ENCODE results near the gene CALHM2. TPM values are rescaled to one million over a fixed set of nuclear protein-coding genes. Genes with fewer than 3 reads are reported as not detected.
A peak's percentile ranks its signal among the peaks of the same experiment; 100 is the strongest.

CALHM2 gene
- total and polyA plus RNA-seq, 9 donors = 42.1 to 105 (median 55.3) TPM

GRCh38 chr10:103416436-103417147 is 35.6 kb downstream of the CALHM2 start:
- no peak overlapping the region for H3K4me3 ChIP-seq
- no peaks in the 10 kb centered on the region for H3K27me3 ChIP-seq
- no peaks in the 10 kb centered on the region for H3K36me3 ChIP-seq
- WGBS, 3 donors = 12 to 22% (median 20%) methylated on average over 8 of the region's 8 CpGs
- no peaks in the 10 kb centered on the region for H3K4me1 ChIP-seq (ENCODE audit: insufficient read depth)
- intact Hi-C loops (cut with DNase I) = loop anchor here in 3 of 4 donors (2.0 to 10.0 kb wide), 3 partner anchors 68 to 268 kb away; no protein-coding TSS in a partner anchor
- TF ChIP-seq POLR2A (IDR thresholded peaks at IDR 0.05) = no peak
- TF ChIP-seq, protein P1, sequence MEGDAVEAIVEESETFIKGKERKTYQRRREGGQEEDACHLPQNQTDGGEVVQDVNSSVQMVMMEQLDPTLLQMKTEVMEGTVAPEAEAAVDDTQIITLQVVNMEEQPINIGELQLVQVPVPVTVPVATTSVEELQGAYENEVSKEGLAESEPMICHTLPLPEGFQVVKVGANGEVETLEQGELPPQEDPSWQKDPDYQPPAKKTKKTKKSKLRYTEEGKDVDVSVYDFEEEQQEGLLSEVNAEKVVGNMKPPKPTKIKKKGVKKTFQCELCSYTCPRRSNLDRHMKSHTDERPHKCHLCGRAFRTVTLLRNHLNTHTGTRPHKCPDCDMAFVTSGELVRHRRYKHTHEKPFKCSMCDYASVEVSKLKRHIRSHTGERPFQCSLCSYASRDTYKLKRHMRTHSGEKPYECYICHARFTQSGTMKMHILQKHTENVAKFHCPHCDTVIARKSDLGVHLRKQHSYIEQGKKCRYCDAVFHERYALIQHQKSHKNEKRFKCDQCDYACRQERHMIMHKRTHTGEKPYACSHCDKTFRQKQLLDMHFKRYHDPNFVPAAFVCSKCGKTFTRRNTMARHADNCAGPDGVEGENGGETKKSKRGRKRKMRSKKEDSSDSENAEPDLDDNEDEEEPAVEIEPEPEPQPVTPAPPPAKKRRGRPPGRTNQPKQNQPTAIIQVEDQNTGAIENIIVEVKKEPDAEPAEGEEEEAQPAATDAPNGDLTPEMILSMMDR (IDR thresholded peaks at IDR 0.05) = peak; percentile 77 to 84 (median 79)
- H3K9me3 ChIP-seq = no peaks in the 10 kb centered on the region
- no peak overlapping the region for H3K27ac ChIP-seq
- DNase-seq = peak; percentile 61 to 83 (median 68)

GRCh38 chr10:103415581-103415980 is 36.6 kb downstream of the CALHM2 start:
- Histone ChIP-seq H3K36me3 (no peaks in the 10 kb centered on the region), H3K9me3 (no peaks in the 10 kb centered on the region), H3K4me3 (no peak overlapping the region), H3K27me3 (no peaks in the 10 kb centered on the region), H3K4me1 (ENCODE audit: insufficient read depth) (no peaks in the 10 kb centered on the region), H3K27ac (no peak overlapping the region)
- no peak for TF ChIP-seq POLR2A (IDR thresholded peaks at IDR 0.05)
- no peak for TF ChIP-seq EP300 (IDR thresholded peaks at IDR 0.05)
- TF ChIP-seq, protein P1 (IDR thresholded peaks at IDR 0.05) = no peak
- WGBS, 3 donors = 55 to 65% (median 64%) methylated on average over 8 of the region's 8 CpGs
- intact Hi-C loops (cut with DNase I) = loop anchor here in 1 of 4 donors (10.0 kb wide), 2 partner anchors 179 to 269 kb away; no protein-coding TSS in a partner anchor
- DNase-seq = no peak

- Histone ChIP-seq H3K4me3 (no peak overlapping the region), H3K27me3 (no peaks in the 10 kb centered on the region), H3K9me3 (no peaks in the 10 kb centered on the region), H3K36me3 (no peaks in the 10 kb centered on the region), H3K27ac (no peak overlapping the region), H3K4me1 (ENCODE audit: insufficient read depth) (no peaks in the 10 kb centered on the region)
- intact Hi-C loops (cut with DNase I) = loop anchor here in 1 of 4 donors (10.0 kb wide), 2 partner anchors 181 to 271 kb away; no protein-coding TSS in a partner anchor
- DNase-seq = no peak
- WGBS, 3 donors = 83 to 92% (median 90%) methylated on average over 2 of the region's 2 CpGs
- TF ChIP-seq, protein P1 (IDR thresholded peaks at IDR 0.05) = no peak
- no peak for TF ChIP-seq EP300 (IDR thresholded peaks at IDR 0.05)
Measured at GRCh38 chr10:103413564-103413963, 38.6 kb downstream of the CALHM2 start.

GRCh38 chr10:103397191-103397825 is 54.9 kb downstream of the CALHM2 start:
- no peak overlapping the region for H3K27ac ChIP-seq
- intact Hi-C loops (cut with DNase I) = no loop called here
- no peak for TF ChIP-seq EP300 (IDR thresholded peaks at IDR 0.05)
- no peak for TF ChIP-seq POLR2A (IDR thresholded peaks at IDR 0.05)
- TF ChIP-seq, protein P1 (IDR thresholded peaks at IDR 0.05) = no peak
- no peaks in the 10 kb centered on the region for H3K9me3 ChIP-seq
- peak overlapping the region; percentile 89 for H3K4me3 ChIP-seq
- 29 to 50% (median 41%) methylated on average over 19 of the region's 19 CpGs for WGBS, 3 donors
- H3K4me1 ChIP-seq (ENCODE audit: insufficient read depth) = peaks cover 13% of the 10 kb centered on the region
- DNase-seq = no peak
- H3K27me3 ChIP-seq = no peaks in the 10 kb centered on the region
- H3K36me3 ChIP-seq = no peaks in the 10 kb centered on the region
